ENCODE data around the gene PDCD4. TPM values are rescaled to one million over a fixed set of nuclear protein-coding genes. Genes with fewer than 3 reads are reported as not detected.

PDCD4 gene
- total and polyA plus RNA-seq, 10 of the 15 experiments (the other 5 are each of a cell fraction or from before 2014, with no cell fraction given): 101 to 372 (median 171) TPM

GRCh38 chr10:110876000-110876399, 4.3 kb downstream of the PDCD4 start:
- no peak for TF ChIP-seq RAD21 (IDR thresholded peaks at IDR 0.05; ENCODE audit: insufficient read depth, low read depth, low read length)
- TF ChIP-seq POLR2AphosphoS2 (IDR thresholded peaks at IDR 0.05; ENCODE audit: low read depth, low read length): 0 out of 2 replicates have a peak, but pooled peaks have one; percentile 15
- Histone ChIP-seq H3K27me3 (replicated peaks in 1 of 2; ENCODE audit: control insufficient read depth in 2 of 2, insufficient read depth in 2 of 2, low read length in 1 of 2) (no peaks in the 10 kb centered on the region), H3K4me3 (peak overlapping the region; percentile 15; the same call in 1 of the 2 replicates), H3K9ac (ENCODE audit: control insufficient read depth, insufficient read depth, low read length) (no peak overlapping the region), H3K79me2 (ENCODE audit: control insufficient read depth, insufficient read depth, low read length) (peaks cover 83% of the 10 kb centered on the region), H3K9me3 (replicated peaks; ENCODE audit: control insufficient read depth, insufficient read depth, low read length) (no peaks in the 10 kb centered on the region), H4K20me1 (ENCODE audit: control insufficient read depth, insufficient read depth) (no peaks in the 10 kb centered on the region), H3K27ac (ENCODE audit: control insufficient read depth, insufficient read depth) (no peak overlapping the region), H3K4me2 (ENCODE audit: control insufficient read depth, insufficient read depth) (peak overlapping the region; percentile 6), H2AFZ (ENCODE audit: control insufficient read depth, low read depth, low read length) (no peak overlapping the region), H3K36me3 (ENCODE audit: control insufficient read depth in 2 of 2, insufficient read depth in 2 of 2, low read length in 1 of 2) (peaks cover 0 to 4% of the 10 kb centered on the region in 2 experiments; a peak in 2 of 4 replicates), H3K4me1 (ENCODE audit: control insufficient read depth, insufficient read depth, low read length) (peaks cover 3% of the 10 kb centered on the region)
- ChIA-PET SMC1A (ENCODE audit: uncharacterized antibody, unreplicated experiment) (interaction anchor here (0.6 to 11.1 kb wide), 18 partner anchors 8 to 264 kb away, joined by 3 to 102 read pairs (median 4); no protein-coding TSS in a partner anchor), RAD21 (ENCODE audit: unreplicated experiment) (interaction anchor here (1.0 to 6.0 kb wide), 10 partner anchors 9 to 96 kb away, joined by 3 to 51 read pairs (median 10); partner anchors contain the start of genes BBIP1 and SHOC2), CTCF (interaction anchor here (1.0 to 7.0 kb wide), 12 partner anchors 8 to 102 kb away, joined by 3 to 52 read pairs (median 5); no protein-coding TSS in a partner anchor), POLR2A (interaction anchor here (0.6 to 3.8 kb wide), 11 partner anchors 12 to 82 kb away, joined by 3 to 27 read pairs (median 4); partner anchors contain the start of gene BBIP1)
- no TSS peak for BruUV-seq (replicated peaks)
- in situ Hi-C loops (cut with MboI) (loop anchor here (5.0 kb wide), 1 partner anchor 129 kb away; no protein-coding TSS in a partner anchor), intact Hi-C loops (cut with micrococcal nuclease; ENCODE audit: unreplicated experiment) (loop anchor here (10.0 kb wide), 1 partner anchor 371 kb away; no protein-coding TSS in a partner anchor)
- 50% methylated on average over 2 of the region's 2 CpGs for WGBS (ENCODE audit: insufficient coverage, insufficient replicate concordance, low lambda C conversion rate, missing lambda C conversion rate)
- no peak for DNase-seq (ENCODE audit: low read depth, low spot score)
- ATAC-seq: no peak
- FAIRE-seq: no peak

- H3K36me3 ChIP-seq (ENCODE audit: control insufficient read depth in 2 of 2, insufficient read depth in 2 of 2, low read length in 1 of 2): peaks cover 2 to 10% of the 10 kb centered on the region in 2 experiments; a peak in 2 of 4 replicates
- no peak for FAIRE-seq
- DNase-seq (ENCODE audit: low read depth, low spot score): no peak
- WGBS (ENCODE audit: insufficient coverage, insufficient replicate concordance, low lambda C conversion rate, missing lambda C conversion rate): 97% methylated on average over 1 of the region's 1 CpG
- no peak overlapping the region for H3K27ac ChIP-seq (ENCODE audit: control insufficient read depth, insufficient read depth)
- H4K20me1 ChIP-seq (ENCODE audit: control insufficient read depth, insufficient read depth): no peaks in the 10 kb centered on the region
- no peak overlapping the region for H3K4me3 ChIP-seq
- no peak overlapping the region for H2AFZ ChIP-seq (ENCODE audit: control insufficient read depth, low read depth, low read length)
- no TSS peak for BruUV-seq (replicated peaks)
- SMC1A ChIA-PET (ENCODE audit: uncharacterized antibody, unreplicated experiment): interaction anchor here (0.6 to 11.1 kb wide), 20 partner anchors 7 to 198 kb away, joined by 3 to 102 read pairs (median 5); no protein-coding TSS in a partner anchor
- RAD21 ChIA-PET (ENCODE audit: unreplicated experiment): interaction anchor here (1.0 to 6.0 kb wide), 16 partner anchors 10 to 130 kb away, joined by 3 to 51 read pairs (median 7); partner anchors contain the start of genes BBIP1 and SHOC2
- in situ Hi-C loops (cut with MboI) (loop anchor here (5.0 kb wide), 1 partner anchor 129 kb away; no protein-coding TSS in a partner anchor), intact Hi-C loops (cut with micrococcal nuclease; ENCODE audit: unreplicated experiment) (loop anchor here (10.0 kb wide), 1 partner anchor 372 kb away; no protein-coding TSS in a partner anchor)
- ATAC-seq: no peak
- H3K79me2 ChIP-seq (ENCODE audit: control insufficient read depth, insufficient read depth, low read length): peaks cover 81% of the 10 kb centered on the region
- no peaks in the 10 kb centered on the region for H3K27me3 ChIP-seq (replicated peaks in 1 of 2; ENCODE audit: control insufficient read depth in 2 of 2, insufficient read depth in 2 of 2, low read length in 1 of 2)
- POLR2A ChIA-PET: interaction anchor here (1.1 to 3.8 kb wide), 10 partner anchors 10 to 42 kb away, joined by 3 to 27 read pairs (median 4); partner anchors contain the start of gene BBIP1
- H3K4me1 ChIP-seq (ENCODE audit: control insufficient read depth, insufficient read depth, low read length): no peaks in the 10 kb centered on the region; the same call in 1 of the 2 replicates
- no peak overlapping the region for H3K9ac ChIP-seq (ENCODE audit: control insufficient read depth, insufficient read depth, low read length)
- peak overlapping the region; percentile 12; the same call in 1 of the 2 replicates for H3K4me2 ChIP-seq (ENCODE audit: control insufficient read depth, insufficient read depth)
- no peaks in the 10 kb centered on the region for H3K9me3 ChIP-seq (replicated peaks; ENCODE audit: control insufficient read depth, insufficient read depth, low read length)
- CTCF ChIA-PET: interaction anchor here (0.6 to 7.0 kb wide), 18 partner anchors 8 to 204 kb away, joined by 3 to 52 read pairs (median 4); no protein-coding TSS in a partner anchor
- TF ChIP-seq KDM1A (IDR thresholded peaks at IDR 0.05; ENCODE audit: borderline replicate concordance) (no peak), RAD21 (IDR thresholded peaks at IDR 0.05; ENCODE audit: insufficient read depth, low read depth, low read length) (no peak), ZNF622 (IDR thresholded peaks at IDR 0.05) (no peak)
Observed at GRCh38 chr10:110876788-110877187, 5.1 kb downstream of the PDCD4 start.

Measured in GM12878 (cell line).